IgD-negative memory B cell (primary cell): Measurements from ENCODE around the gene NTN5. TPM values are rescaled to one million over a fixed set of nuclear protein-coding genes. Genes with fewer than 3 reads are reported as not detected.

ENCODE experiments used
- H3K27ac Mint-ChIP-seq, 3 donors: one replicate each; pipeline ENCODE4 v1.8.0; 2020 to 2022; ENCODE audit warnings: mild to moderate bottlenecking in 3 of 3, mixed read lengths in 3 of 3, moderate library complexity in 1 of 3
- H3K27me3 Mint-ChIP-seq: one replicate; pipeline ENCODE4 v1.8.0; 2021; ENCODE audit warnings: mixed read lengths
- H3K36me3 Mint-ChIP-seq: one replicate; pipeline ENCODE4 v1.8.0; 2020; ENCODE audit warnings: mild to moderate bottlenecking, mixed read lengths
- H3K4me1 Mint-ChIP-seq, 3 donors: one replicate each; pipeline ENCODE4 v1.8.0; 2020 to 2022; ENCODE audit warnings: mixed read lengths in 3 of 3, mild to moderate bottlenecking in 1 of 3
- H3K4me3 Mint-ChIP-seq, 4 donors: one replicate each; pipeline ENCODE4 v1.8.0; 2020 to 2022; ENCODE audit warnings: mild to moderate bottlenecking in 4 of 4, mixed read lengths in 4 of 4, moderate library complexity in 3 of 4
- H3K9me3 Mint-ChIP-seq, 3 donors: one replicate each; pipeline ENCODE4 v1.8.0; 2020 to 2021; ENCODE audit warnings: mixed read lengths in 3 of 3, mild to moderate bottlenecking in 1 of 3
- polyA plus RNA-seq: library from polyadenylated mRNA; unstranded; fragments of 300-500 nt; fragmentation: Illumina TruSeq; gene quantifications from one replicate; pipeline ENCODE4 v1.2.3, GENCODE V29; 2021

The NTN5 gene
- polyA plus RNA-seq, 1 donor from 2014 or later = 0.66 TPM

- H3K36me3 Mint-ChIP-seq = peaks cover 4% of the 10 kb centered on the region
- H3K4me3 Mint-ChIP-seq = peak overlapping the region; percentile 25 to 85 (median 83)
- H3K27me3 Mint-ChIP-seq = no peaks in the 10 kb centered on the region
- peak overlapping the region in 1 of 3 donors; percentile 91 for H3K27ac Mint-ChIP-seq
- no peaks in the 10 kb centered on the region for H3K9me3 Mint-ChIP-seq
- H3K4me1 Mint-ChIP-seq = peaks cover 21 to 25% (median 21%) of the 10 kb centered on the region in 3 donors
These were observed 56.2 kb downstream of the NTN5 start for GRCh38 chr19:48616491-48617056.

DNA sequence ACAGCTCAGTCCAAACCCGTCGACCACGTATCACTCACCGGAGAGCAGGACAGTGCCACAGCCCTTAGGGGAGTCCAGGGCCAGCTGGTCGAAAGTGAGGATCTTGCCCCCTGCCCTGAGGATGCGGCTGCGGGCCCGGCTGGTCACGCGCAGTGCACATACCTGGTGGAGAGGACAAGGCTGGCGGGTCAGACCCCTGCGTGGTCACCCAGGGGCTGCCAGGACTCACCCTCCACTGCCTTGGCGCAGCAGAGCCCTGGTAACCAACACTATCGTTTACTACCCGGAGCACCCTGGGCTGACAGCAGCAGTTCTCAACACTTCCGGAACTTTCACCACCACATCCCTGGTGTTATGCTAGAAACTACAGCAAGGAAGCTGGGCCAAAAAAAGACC, 56.8 kb downstream of the NTN5 start:
- peaks cover 4% of the 10 kb centered on the region for H3K36me3 Mint-ChIP-seq
- peak overlapping the region; percentile 25 to 85 (median 83) for H3K4me3 Mint-ChIP-seq
- no peaks in the 10 kb centered on the region for H3K9me3 Mint-ChIP-seq
- H3K27me3 Mint-ChIP-seq = no peaks in the 10 kb centered on the region
- peak overlapping the region in 1 of 3 donors; percentile 91 for H3K27ac Mint-ChIP-seq
- H3K4me1 Mint-ChIP-seq = peaks cover 21 to 25% (median 21%) of the 10 kb centered on the region in 3 donors

- Mint-ChIP-seq H3K27me3 (no peaks in the 10 kb centered on the region), H3K27ac (peak overlapping the region in 1 of 3 donors; percentile 56), H3K4me1 (peaks cover 21 to 25% (median 21%) of the 10 kb centered on the region in 3 donors), H3K9me3 (no peaks in the 10 kb centered on the region), H3K36me3 (peaks cover 4% of the 10 kb centered on the region), H3K4me3 (peak overlapping the region in 1 of 4 donors; percentile 85)
These were observed 57.4 kb downstream of the NTN5 start for GRCh38 chr19:48615231-48616040.

DNA sequence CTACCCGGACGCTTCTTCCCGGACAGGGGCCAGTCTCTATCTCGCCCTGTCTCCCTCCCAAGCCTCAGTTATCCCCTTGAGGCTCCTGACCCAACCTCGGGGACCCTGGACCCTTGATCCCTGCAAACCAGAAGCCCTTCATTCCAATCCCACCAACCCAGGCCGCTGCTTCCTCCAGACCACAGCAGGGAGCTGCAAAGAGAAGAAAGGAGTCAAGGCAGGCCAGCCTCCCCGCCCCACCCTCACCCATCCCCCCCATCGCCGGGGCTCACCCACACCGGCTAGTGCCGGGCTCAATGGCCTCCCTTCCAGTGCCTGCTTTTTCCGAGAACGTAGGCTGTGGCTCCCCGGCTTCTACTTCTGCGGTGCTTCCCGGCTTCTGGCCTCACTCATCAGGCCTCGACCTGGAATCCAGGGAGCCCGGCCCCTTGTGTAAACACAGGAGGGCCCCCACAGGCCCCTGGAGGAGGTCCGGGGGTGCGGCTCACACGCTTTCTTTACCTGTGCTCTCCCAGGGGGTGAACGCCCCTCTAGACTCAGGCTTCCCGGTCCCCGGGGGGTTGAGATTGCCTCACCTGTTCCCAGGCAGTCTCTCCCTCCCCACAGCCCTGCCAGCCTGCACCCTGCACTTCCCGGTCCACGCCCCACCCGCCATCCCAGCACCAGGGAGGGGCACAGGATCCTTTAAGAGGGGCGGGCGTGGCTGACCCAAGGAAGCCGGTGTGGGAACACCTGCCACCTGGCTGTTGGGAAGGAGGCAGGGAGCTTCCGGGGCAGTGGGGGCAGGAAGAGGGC, 58.2 kb downstream of the NTN5 start, which contains the start of gene FAM83E:
FAM83E (minus strand) TSS at position 641 of the 795 bp plus-strand sequence. CDS start 1,704 bp downstream, outside the sequence.
- H3K4me3 Mint-ChIP-seq = peak within 1 kb of the TSS in 2 of 4 donors; percentile 27 to 85
- H3K27ac Mint-ChIP-seq = peak within 1 kb of the TSS in 2 of 3 donors; percentile 80 to 84
- peaks cover 4% of the 10 kb centered on the region for H3K36me3 Mint-ChIP-seq
- H3K9me3 Mint-ChIP-seq = no peaks in the 10 kb centered on the region
- H3K4me1 Mint-ChIP-seq = peaks cover 17 to 21% (median 18%) of the 10 kb centered on the region in 3 donors
- no peaks in the 10 kb centered on the region for H3K27me3 Mint-ChIP-seq

- Mint-ChIP-seq H3K4me3 (peak overlapping the region in 1 of 4 donors; percentile 82), H3K27me3 (no peaks in the 10 kb centered on the region), H3K9me3 (no peaks in the 10 kb centered on the region), H3K4me1 (peaks cover 12 to 22% (median 17%) of the 10 kb centered on the region in 3 donors), H3K27ac (peak overlapping the region in 2 of 3 donors; percentile 80 to 84), H3K36me3 (peaks cover 4% of the 10 kb centered on the region)
These were observed 58.9 kb downstream of the NTN5 start for GRCh38 chr19:48613852-48614435.

GRCh38 chr19:48613024-48613851, 59.6 kb downstream of the NTN5 start:
- Mint-ChIP-seq H3K4me3 (no peak overlapping the region), H3K27ac (peak overlapping the region in 2 of 3 donors; percentile 80 to 84), H3K4me1 (peaks cover 11 to 20% (median 16%) of the 10 kb centered on the region in 3 donors), H3K36me3 (peaks cover 2% of the 10 kb centered on the region), H3K27me3 (peaks cover 2% of the 10 kb centered on the region), H3K9me3 (no peaks in the 10 kb centered on the region)

DNA sequence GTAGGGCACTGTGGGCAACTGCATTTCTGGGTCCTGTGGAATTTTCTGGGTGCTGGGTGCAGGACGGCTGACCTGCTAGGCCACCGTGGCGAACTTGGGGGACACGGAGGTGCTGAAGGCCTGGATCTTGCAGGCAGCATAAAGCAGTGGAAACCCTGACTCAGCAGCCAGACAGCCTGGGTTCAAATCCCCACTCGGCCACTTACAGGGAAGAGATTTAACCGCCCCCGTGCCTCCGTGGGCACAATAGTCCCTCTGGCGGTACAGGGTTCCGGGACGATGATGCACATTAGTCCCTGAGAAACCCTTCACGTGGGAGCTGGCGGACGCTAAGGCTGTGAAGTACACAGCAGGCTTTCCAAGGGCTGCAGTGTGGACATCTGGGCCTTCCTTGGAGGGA, 60.9 kb downstream of the NTN5 start:
- peaks cover 2% of the 10 kb centered on the region for H3K36me3 Mint-ChIP-seq
- H3K27ac Mint-ChIP-seq = no peak overlapping the region
- peaks cover 7 to 16% (median 8%) of the 10 kb centered on the region in 3 donors for H3K4me1 Mint-ChIP-seq
- no peaks in the 10 kb centered on the region for H3K9me3 Mint-ChIP-seq
- peaks cover 2% of the 10 kb centered on the region for H3K27me3 Mint-ChIP-seq
- H3K4me3 Mint-ChIP-seq = no peak overlapping the region

Other genes with a start within 250 kb of the NTN5 start
- gene GRWD1, start 227.0 kb downstream of the NTN5 start, polyA plus RNA-seq = 40.3 TPM
- gene KCNJ14, start 217.4 kb downstream of the NTN5 start, polyA plus RNA-seq = 0.48 TPM
- 31.8 TPM for gene CYTH2, start 203.6 kb downstream of the NTN5 start, polyA plus RNA-seq
- not detected for gene LMTK3, start 161.2 kb downstream of the NTN5 start, polyA plus RNA-seq
- not detected for gene SULT2B1, start 120.8 kb downstream of the NTN5 start, polyA plus RNA-seq
- gene SPACA4, start 66.3 kb downstream of the NTN5 start, polyA plus RNA-seq = not detected
- gene FAM83E, start 57.9 kb downstream of the NTN5 start, polyA plus RNA-seq = not detected
- gene RPL18, start 53.8 kb downstream of the NTN5 start, polyA plus RNA-seq = 2,549 TPM
- 11.0 TPM for gene SPHK2, start 53.5 kb downstream of the NTN5 start, polyA plus RNA-seq
- gene DBP, start 35.6 kb downstream of the NTN5 start, polyA plus RNA-seq = 86.1 TPM
- 11.6 TPM for gene CA11, start 26.8 kb downstream of the NTN5 start, polyA plus RNA-seq
- not detected for gene FUT2, start 23.0 kb upstream of the NTN5 start, polyA plus RNA-seq
- 0.45 TPM for gene MAMSTR, start 46.7 kb upstream of the NTN5 start, polyA plus RNA-seq
- gene RASIP1, start 67.6 kb upstream of the NTN5 start, polyA plus RNA-seq = 0.26 TPM
- gene IZUMO1, start 73.9 kb upstream of the NTN5 start, polyA plus RNA-seq = not detected
- gene FUT1, start 79.6 kb upstream of the NTN5 start, polyA plus RNA-seq = not detected
- gene FGF21, start 82.5 kb upstream of the NTN5 start, polyA plus RNA-seq = not detected
- gene BCAT2, start 138.0 kb upstream of the NTN5 start, polyA plus RNA-seq = 31.8 TPM
- gene HSD17B14, start 163.5 kb upstream of the NTN5 start, polyA plus RNA-seq = 1.2 TPM
- gene PLEKHA4, start 195.6 kb upstream of the NTN5 start, polyA plus RNA-seq = 3.2 TPM
- 558 TPM for gene PPP1R15A, start 199.4 kb upstream of the NTN5 start, polyA plus RNA-seq
- gene TULP2, start 225.7 kb upstream of the NTN5 start, polyA plus RNA-seq = not detected
- 103 TPM for gene NUCB1, start 227.3 kb upstream of the NTN5 start, polyA plus RNA-seq